GM18517 (cell line): ENCODE data around the gene PLEKHN1.

Source experiments
- ATAC-seq: cut with Tn5 transposase; IDR thresholded peaks from one replicate; pipeline ENCODE4 v1.9.1; 2021; ENCODE audit warnings: mild to moderate bottlenecking, moderate library complexity; ENCODE audit not compliant: unreplicated experiment

The PLEKHN1 gene

DNA sequence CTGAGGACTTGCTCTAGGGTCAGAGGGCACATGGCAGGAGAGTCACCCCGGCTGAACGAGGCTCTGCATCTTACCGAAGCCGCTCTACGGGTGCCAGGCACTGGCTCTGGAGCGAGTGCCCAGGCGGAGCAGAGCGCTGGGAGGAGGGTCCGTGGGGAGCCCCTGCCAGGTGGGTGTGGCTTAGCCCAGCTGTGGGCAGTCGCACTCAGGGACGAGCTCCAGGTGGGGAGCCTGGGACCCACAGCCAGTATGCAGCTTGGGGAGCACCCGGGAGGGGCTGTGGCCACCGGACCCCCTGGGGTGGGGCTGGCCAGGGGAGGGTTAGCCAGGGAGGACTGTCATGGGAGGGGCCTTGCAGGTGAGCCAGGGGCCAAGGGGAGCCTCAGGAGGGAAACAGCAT, 57.4 kb downstream of the PLEKHN1 start:
- ATAC-seq, result no peak

GRCh38 chr1:1024149-1024770, 58.0 kb downstream of the PLEKHN1 start:
- ATAC-seq, result no peak

DNA sequence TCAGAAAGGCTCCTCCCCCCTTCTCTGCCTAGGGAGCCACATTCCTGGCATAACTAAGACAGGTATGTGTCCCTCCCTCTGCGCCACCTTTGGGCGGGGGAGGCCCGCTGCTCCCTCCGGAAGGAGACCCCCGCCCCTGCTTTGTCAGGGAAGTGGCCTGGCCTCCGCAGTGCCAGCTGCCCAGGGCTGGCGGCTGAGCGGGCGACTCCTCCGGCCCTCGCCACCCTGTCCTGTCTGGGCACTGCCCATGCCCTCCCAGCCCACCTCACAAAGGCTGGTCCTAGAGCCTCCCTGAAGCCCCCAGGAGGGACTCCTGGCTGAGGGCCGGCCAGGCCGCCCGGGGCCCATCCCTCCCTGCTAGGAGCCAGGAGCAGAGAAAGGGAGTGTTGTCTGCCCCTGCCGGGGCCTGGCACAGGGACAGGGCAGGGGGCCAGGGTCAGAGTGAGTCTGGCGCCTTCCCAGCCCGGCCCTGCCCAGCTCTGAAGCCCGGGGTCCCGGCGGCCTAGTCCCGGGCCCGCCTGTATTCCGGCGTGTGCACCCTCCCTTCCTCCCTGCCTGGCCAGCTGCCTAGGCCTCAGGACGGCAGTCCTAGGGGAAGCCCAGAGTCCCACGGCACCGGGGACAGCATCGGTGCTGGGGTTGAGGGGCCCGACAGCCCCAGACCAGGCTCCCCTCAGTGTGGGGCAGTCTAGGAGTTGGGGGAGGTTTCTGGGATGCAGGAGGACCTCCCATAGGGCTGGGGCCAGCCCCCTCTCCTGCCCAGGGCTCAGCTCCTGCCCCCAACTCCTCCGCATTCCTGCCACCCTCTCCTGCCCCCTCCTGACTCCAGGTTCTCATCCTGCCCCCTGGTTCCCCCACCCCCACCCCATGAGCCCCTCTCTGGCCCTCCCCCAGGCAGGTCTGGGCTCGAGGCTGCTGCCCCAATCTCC, 58.8 kb downstream of the PLEKHN1 start:
- no peak for ATAC-seq
